ENCODE results near the gene DVL3.
A peak's percentile ranks its signal among the peaks of the same experiment; 100 is the strongest.

GRCh38 chr3:184211718-184212117 is 56.5 kb downstream of the DVL3 start:
- TF ChIP-seq GATA3 (IDR thresholded peaks at IDR 0.05; ENCODE audit: low read depth, low read length) (0 out of 2 replicates have a peak, but pooled peaks have one; percentile 7), GATA2 (IDR thresholded peaks at IDR 0.05; ENCODE audit: low read depth, low read length) (no peak)

Data from SH-SY5Y (cell line).